CD4-positive, alpha-beta T cell treated with Interferon alpha-2 for 1 hour (primary cell): Measurements from ENCODE around the gene TRAPPC4.
"Not testable (repeated sequence)": the region's sequence is repeated elsewhere in the genome, so short reads cannot be mapped to it uniquely, and the experiment has no call there.

Experiments
- DNase-seq, 2 donors: peaks; one replicate each; pipeline ENCODE4 v3.0.0-alpha.2; 2020 to 2022

TRAPPC4 gene

DNA sequence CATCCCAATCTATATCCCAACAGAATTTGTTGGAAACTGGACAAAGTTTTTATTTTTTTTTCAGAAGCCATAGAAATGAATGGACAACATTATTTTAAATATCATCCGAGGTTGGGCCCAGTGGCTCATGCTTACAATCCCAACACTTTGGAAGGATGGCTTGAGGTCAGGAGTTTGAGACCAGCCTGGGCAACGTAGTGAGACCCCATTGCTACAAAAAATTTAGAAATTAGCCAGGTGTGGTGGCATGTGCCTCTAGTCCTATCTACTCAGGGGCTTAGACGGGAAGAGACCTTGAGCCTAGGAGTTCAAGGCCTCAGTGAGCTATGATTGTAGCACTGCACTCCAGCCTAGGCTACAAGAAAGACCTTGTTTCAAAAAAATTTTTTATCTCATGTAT is 16.2 kb downstream of the TRAPPC4 start:
- DNase-seq, result no peak

- DNase-seq, result no peak
Observed at GRCh38 chr11:119038884-119039283, 20.3 kb downstream of the TRAPPC4 start.

DNA sequence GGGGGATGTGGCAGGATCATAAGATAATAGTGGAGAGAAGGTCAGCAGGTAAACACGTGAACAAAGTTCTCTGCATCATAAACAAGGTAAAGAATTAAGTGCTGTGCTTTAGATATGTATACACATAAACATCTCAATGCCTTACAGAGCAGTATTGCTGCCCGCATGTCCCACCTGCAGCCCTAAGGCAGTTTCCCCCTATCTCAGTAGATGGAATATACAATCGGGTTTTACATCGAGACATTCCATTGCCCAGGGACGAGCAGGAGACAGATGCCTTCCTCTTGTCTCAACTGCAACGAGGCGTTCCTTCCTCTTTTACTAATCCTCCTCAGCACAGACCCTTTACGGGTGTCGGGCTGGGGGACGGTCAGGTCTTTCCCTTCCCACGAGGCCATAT is 20.9 kb downstream of the TRAPPC4 start:
- DNase-seq, result not testable (repeated sequence)

GRCh38 chr11:119041821-119042514 is 23.4 kb downstream of the TRAPPC4 start:
- no peak for DNase-seq

DNA sequence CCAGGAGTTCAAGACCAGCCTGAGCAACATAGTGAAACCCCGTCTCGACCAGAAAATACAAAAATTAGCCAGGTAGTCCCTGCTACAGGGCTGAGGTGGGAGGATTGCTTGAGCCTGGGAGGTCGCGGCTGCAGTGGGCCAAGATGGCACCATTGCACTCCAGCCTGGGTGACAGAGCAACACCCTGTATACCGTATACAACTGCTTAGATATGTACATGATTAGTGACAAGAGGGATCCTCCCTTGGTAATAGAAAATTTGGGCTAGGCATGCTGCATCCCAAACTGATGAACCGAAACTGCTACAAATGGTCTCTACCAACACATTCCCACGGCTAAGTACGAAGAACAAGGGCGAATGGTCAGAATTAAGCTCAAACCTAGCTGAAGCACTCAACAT is 24.4 kb downstream of the TRAPPC4 start:
- DNase-seq, result no peak

DNA sequence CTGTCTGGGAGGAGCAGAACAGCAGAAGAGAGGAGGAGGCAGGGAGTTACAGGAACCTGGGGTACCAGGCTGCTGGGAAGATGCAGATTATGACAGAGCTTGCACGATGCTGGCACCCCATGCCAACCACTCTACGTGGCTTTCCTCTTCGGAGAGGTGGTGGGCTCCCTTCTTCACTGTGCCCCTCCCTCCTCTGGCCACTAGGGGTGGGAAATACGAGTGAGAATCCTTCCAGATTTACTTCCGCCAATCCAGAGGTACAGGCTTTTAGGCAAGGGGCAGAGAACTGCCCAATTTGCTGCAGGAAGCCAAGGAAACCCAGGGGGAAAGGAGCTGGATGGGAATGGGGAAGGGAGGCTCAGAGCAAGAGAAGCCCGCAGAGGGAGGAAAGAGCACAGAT is 26.1 kb downstream of the TRAPPC4 start:
- no peak for DNase-seq

DNA sequence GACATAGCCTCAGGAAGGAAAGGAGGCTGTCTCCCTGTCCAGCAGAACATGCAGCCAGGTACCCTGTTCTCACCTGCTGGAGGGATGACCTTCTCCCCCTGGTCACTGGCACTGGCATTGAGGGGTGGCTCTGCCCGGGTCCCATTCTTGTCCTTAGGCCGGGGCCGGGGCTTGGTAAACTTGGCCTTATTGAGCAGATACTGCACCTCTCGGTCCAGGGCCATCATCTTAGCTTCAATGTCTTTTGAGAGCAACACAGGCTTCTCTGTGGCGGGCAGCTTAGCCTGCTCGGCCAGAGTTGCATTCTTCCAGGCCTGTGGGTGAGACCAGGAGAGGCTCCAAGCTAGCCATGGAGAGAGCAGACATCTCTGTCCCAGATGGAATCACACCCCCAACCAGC is 27.9 kb downstream of the TRAPPC4 start:
- no peak for DNase-seq

DNA sequence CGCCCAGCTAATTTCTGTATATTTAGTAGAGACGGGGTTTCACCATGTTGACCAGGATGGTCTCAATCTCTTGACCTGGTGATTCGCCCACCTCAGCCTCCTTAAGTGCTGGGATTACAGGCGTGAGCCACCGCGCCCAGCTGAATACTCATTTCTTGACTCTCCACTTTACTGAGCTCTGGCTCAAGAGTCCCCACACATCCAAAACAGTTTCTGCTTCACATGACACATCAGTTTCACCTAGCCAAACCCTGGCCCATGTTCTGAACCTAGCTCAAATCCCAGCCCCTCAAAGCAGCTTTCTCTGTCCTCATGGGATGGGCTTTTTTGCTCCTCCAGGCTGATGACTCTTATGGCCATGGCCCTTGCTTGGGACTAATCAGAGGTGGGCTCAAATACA is 28.6 kb downstream of the TRAPPC4 start:
- DNase-seq, result no peak

DNA sequence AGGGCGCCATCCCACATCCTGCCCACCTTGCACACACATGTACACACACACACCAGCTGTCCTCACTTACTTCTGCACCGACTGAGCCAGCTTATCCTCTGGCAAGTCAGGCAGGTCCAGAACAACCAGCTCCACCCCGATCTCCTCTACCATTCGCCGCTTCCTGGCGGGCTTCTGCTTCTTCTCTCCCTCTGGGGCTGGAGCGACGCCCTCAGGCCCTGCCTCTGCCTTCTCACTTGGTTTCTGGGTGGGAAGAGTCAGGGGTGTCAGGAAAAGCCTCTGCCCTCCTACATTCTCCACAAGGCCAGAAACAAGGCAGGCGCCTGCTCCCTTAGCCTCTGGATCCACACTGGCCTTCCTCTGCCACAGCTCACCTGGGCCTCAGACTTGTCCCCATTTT is 30.1 kb downstream of the TRAPPC4 start:
- DNase-seq, result no peak

- DNase-seq, result no peak
Observed at GRCh38 chr11:119049081-119049480, 30.5 kb downstream of the TRAPPC4 start.

GRCh38 chr11:119051440-119052162 is 33.0 kb downstream of the TRAPPC4 start:
- DNase-seq, result peak in 1 of 2 donors; percentile 39

GRCh38 chr11:119052163-119052814 is 33.7 kb downstream of the TRAPPC4 start:
- DNase-seq, result no peak

DNA sequence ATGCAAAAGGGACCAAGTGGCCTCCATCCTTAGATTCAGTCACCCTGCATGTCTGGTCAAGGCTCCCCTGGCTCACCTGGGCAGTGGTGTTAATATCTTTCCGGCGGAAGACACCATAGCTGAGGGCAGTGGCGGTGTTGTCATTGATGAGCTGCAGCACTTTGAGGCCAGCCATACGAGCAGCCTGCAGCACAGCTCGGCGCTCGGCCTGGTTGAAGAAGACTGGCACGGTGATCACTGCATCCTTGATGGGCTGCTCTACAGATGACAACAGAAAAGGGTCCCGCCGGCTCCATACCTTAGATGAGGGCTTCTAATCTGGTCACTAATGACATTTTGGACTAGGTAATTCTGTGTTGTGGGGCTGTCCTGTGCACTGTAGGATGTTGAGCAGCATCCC is 35.9 kb downstream of the TRAPPC4 start:
- DNase-seq, result no peak

GRCh38 chr11:119055901-119056300 is 37.3 kb downstream of the TRAPPC4 start:
- DNase-seq, result peak in 1 of 2 donors; percentile 22

GRCh38 chr11:119056421-119056999 is 37.9 kb downstream of the TRAPPC4 start:
- DNase-seq, result peak; percentile 36 to 67

DNA sequence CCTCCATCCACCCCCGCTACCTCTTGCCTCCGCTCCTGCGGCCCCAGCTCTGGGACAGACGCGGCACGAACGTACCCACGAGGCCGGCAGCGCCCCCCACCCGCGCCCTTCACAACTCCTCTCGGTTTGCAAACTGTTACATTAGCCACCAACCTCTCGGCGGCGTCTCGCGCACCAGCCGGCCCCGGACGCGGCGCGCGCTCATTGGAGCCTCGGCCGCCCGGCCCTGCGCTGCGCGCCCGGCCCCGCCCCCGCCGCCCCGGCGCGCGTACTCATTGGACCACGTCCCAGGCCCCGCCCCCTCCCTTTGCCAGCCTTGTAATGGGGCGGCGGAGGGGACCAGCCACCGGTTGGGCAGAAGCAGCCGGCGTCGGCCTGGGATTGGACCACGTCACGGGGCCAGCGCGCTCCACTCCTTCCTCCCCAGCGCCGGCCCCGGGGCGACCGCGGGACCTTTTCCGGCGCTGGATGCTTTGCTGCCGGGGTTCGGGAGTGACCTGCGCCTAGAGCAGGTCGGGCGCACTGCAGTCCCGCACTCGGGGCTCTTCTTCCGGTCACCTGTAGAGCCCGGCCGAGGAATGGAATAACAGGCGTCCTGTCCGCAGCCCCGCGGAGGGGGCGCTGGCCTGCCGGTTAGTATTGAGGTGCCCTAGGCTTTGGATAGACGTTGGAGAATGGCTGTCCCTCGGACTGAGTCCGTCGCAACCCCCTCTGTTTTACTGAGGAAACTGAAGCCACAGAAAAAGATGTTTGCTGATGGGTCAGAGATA is 38.6 kb downstream of the TRAPPC4 start, which contains the start of gene HYOU1:
HYOU1 (minus strand) TSS at position 206 of the 770 bp plus-strand sequence. CDS start 1,045 bp downstream, outside the sequence.
- DNase-seq, result peak; percentile 97 to 99

DNA sequence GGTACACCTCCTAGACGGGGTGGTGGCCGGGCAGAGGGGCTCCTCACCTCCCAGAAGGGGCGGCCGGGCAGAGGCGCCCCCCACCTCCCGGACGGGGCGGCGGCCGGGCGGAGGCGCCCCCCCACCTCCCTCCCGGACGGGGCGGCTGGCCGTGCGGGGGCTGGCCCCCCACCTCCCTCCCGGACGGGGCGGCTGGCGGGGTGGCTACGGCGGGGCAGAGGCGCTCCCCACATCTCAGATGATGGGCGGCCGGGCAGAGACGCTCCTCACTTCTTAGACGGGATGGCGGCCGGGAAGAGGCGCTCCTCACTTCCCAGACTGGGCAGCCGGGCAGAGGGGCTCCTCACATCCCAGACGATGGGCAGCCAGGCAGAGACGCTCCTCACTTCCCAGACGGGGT is 40.6 kb downstream of the TRAPPC4 start:
- not testable (repeated sequence) for DNase-seq

GRCh38 chr11:119061256-119061655 is 42.7 kb downstream of the TRAPPC4 start:
- DNase-seq, result no peak

DNA sequence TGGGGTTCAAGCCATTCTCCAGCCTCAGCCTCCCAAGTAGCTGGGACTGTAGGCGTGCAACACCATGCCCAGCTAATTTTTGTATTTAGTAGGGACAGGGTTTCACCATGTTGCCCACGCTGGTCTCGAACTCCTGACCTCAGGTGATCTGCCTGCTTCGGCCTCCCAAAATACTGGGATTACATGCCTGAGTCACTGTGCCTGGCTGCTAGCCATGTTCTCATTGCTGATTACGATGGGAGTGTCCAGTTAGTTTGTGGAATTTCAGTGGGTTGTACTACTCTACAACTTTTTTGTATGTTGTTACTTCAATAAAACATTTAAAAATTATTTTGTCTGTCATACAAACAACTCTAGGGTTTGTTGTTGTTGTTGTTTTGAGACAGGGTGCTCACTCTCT is 44.2 kb downstream of the TRAPPC4 start:
- DNase-seq, result no peak

GRCh38 chr11:119065369-119065768 is 46.8 kb downstream of the TRAPPC4 start:
- DNase-seq, result peak; percentile 54 to 69

DNA sequence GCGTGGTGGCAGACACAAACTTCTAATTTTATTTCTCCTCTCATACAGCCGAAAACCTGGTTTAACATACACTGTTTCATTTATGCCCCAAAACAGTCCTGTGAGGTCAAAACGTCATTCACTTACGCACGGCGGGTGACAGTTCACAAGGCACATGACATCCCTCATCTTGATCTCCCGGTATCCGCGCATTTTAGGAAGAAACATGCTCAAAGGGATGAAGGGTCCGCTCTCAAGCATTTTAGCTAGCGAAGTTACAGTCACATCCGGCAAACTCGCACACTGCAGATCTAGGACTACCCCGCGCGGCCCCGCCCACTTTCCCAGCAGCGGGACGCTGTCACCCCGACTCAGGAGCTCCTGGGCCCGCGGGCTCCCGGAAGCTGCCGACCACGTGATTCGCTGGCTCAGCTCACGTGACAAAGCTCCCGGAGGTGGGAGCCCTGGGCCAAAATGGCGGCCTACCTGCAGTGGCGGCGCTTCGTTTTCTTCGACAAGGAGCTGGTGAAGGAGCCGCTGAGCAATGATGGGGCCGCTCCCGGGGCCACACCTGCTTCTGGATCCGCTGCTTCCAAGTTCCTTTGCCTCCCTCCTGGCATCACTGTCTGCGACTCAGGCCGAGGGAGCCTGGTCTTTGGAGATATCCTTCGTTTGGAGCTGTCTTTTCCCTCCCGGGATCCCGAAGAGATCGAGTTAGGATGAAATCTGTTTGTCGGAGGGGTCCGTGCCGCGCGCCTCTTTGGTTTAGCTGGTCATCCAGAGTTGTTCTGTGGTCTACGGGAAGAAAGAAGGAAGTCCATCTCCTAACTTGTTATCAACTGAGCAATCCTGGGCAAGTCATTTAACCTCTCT is 49.0 kb downstream of the TRAPPC4 start, which contains the start of gene VPS11:
VPS11 (plus strand) TSS at position 448 of the 852 bp plus-strand sequence; CDS start at position 454, 6 bp downstream.
- peak; percentile 97 for DNase-seq
